Neural cell (in vitro differentiated cells): ENCODE results near the gene EIF4EBP2. TPM values are rescaled to one million over a fixed set of nuclear protein-coding genes. Genes with fewer than 3 reads are reported as not detected.

Experiments
- H2AFZ ChIP-seq: fragments of 200-600, 300-800 bp; sonication (generic), shearing (Covaris generic); 2 replicates; pipeline ENCODE4 v1.6.0; 2014; ENCODE audit warnings: low read depth, mild to moderate bottlenecking, antibody characterized with exemption, low read length, moderate library complexity
- H3F3A ChIP-seq: fragments of 200-600 bp; shearing (Covaris generic); 2 replicates; pipeline ENCODE4 v1.6.1; 2016; ENCODE audit warnings: mild to moderate bottlenecking, moderate library complexity, mixed read lengths, antibody characterized with exemption, low read length; ENCODE audit not compliant: insufficient read depth, poor library complexity, severe bottlenecking
- H3K27ac ChIP-seq: fragments of 200-600, 300-800 bp; sonication (generic), shearing (Covaris generic); 2 replicates; pipeline ENCODE4 v1.5.1; 2014; ENCODE audit warnings: mild to moderate bottlenecking, low read length, moderate library complexity
- H3K27me3 ChIP-seq: fragments of 300-800, 200-600 bp; sonication (generic), shearing (Covaris generic); 2 replicates; pipeline ENCODE4 v1.6.0; 2014; ENCODE audit warnings: mild to moderate bottlenecking, low read depth, low read length, moderate library complexity; ENCODE audit not compliant: insufficient read depth
- H3K36me3 ChIP-seq: fragments of 300-800, 200-600 bp; sonication (generic), shearing (Covaris generic); 2 replicates; pipeline ENCODE4 v1.5.1; 2014; ENCODE audit warnings: mild to moderate bottlenecking, antibody characterized with exemption, low read length, moderate library complexity; ENCODE audit not compliant: insufficient read depth
- H3K4me2 ChIP-seq: fragments of 300-800, 200-600 bp; sonication (generic), shearing (Covaris generic); 2 replicates; pipeline ENCODE4 v1.6.0; 2014; ENCODE audit warnings: mild to moderate bottlenecking, low read length
- H3K4me3 ChIP-seq: fragments of 300-800, 200-600 bp; sonication (generic), shearing (Covaris generic); 2 replicates; pipeline ENCODE4 v1.5.1; 2014; ENCODE audit warnings: mild to moderate bottlenecking, low read length, moderate library complexity
- H3K79me2 ChIP-seq: fragments of 200-600 bp; shearing (Covaris generic); replicated peaks from 2 replicates; pipeline ENCODE4 v1.6.0; 2014; ENCODE audit warnings: mild to moderate bottlenecking, low read length, moderate library complexity; ENCODE audit not compliant: insufficient read depth
- H3K9ac ChIP-seq: fragments of 300-800, 200-600 bp; sonication (generic), shearing (Covaris generic); 2 replicates; pipeline ENCODE4 v1.6.1; 2016; ENCODE audit warnings: mild to moderate bottlenecking, low read length, mixed read lengths
- H3K9me2 ChIP-seq: fragments of 200-600 bp; shearing (Covaris generic); 2 replicates; pipeline ENCODE4 v1.6.1; 2016; ENCODE audit warnings: mild to moderate bottlenecking, low read length, mixed read lengths; ENCODE audit not compliant: insufficient read depth
- H3K9me3 ChIP-seq: fragments of 200-600, 300-800 bp; sonication (generic), shearing (Covaris generic); 2 replicates; pipeline ENCODE4 v1.6.1; 2016; ENCODE audit warnings: mild to moderate bottlenecking, mixed run types, low read length, moderate library complexity, mixed read lengths
- H4K20me1 ChIP-seq: fragments of 200-600 bp; shearing (Covaris generic); 2 replicates; pipeline ENCODE4 v1.6.1; 2016; ENCODE audit warnings: mild to moderate bottlenecking, mixed run types; ENCODE audit not compliant: insufficient read depth
- CTCF ChIP-seq: fragments of 450-650 bp; IDR thresholded peaks from 2 replicates; pipeline ENCODE4 v1.5.1; 2014; ENCODE audit warnings: antibody characterized with exemption, mild to moderate bottlenecking, moderate library complexity; ENCODE audit not compliant: poor library complexity, severe bottlenecking
- EP300 ChIP-seq: fragments of 450-650 bp; conservative IDR thresholded peaks from 2 replicates; pipeline ENCODE4 v1.6.1; 2014; ENCODE audit warnings: antibody characterized with exemption, mild to moderate bottlenecking, moderate library complexity; ENCODE audit not compliant: poor library complexity, severe bottlenecking
- EZH2 ChIP-seq: fragments of 200-600, 300-800 bp; shearing (Covaris generic), sonication (generic); IDR thresholded peaks from 2 replicates; pipeline ENCODE4 v1.6.1; 2014; ENCODE audit warnings: antibody characterized with exemption, low read length, borderline replicate concordance, mild to moderate bottlenecking; ENCODE audit not compliant: insufficient read depth, poor library complexity, severe bottlenecking
- MXI1 ChIP-seq: fragments of 450-650 bp; conservative IDR thresholded peaks from 2 replicates; pipeline ENCODE4 v1.6.1; 2014; ENCODE audit warnings: antibody characterized with exemption, mild to moderate bottlenecking; ENCODE audit not compliant: poor library complexity, severe bottlenecking
- POLR2AphosphoS5 ChIP-seq: IDR thresholded peaks from 2 replicates; pipeline ENCODE4 v1.6.1; 2012
- RAD21 ChIP-seq: fragments of 450-650 bp; conservative IDR thresholded peaks from 2 replicates; pipeline ENCODE4 v1.6.1; 2014; ENCODE audit warnings: antibody characterized with exemption, mild to moderate bottlenecking, moderate library complexity
- REST ChIP-seq: IDR thresholded peaks from 2 replicates; pipeline ENCODE4 v1.6.1; 2012; ENCODE audit warnings: borderline replicate concordance
- SMC3 ChIP-seq: fragments of 450-650 bp; conservative IDR thresholded peaks from 2 replicates; pipeline ENCODE4 v1.6.1; 2014; ENCODE audit warnings: antibody characterized with exemption, mild to moderate bottlenecking, moderate library complexity; ENCODE audit not compliant: poor library complexity
- TAF1 ChIP-seq: IDR thresholded peaks from 2 replicates; pipeline ENCODE4 v1.6.1; 2012; ENCODE audit warnings: low read depth
- polyA plus RNA-seq: library from polyadenylated mRNA; depleted of rRNA; stranded (reverse); fragments of >200 nt; gene quantifications from 2 replicates; pipeline ENCODE4 v1.2.3, GENCODE V29; 2014

The EIF4EBP2 gene
- polyA plus RNA-seq, 1 donor from 2014 or later, result 51.7 TPM

- Histone ChIP-seq H3K4me3 (no peak overlapping the region), H3K9me3 (peaks cover 2% of the 10 kb centered on the region), H3K27ac (no peak overlapping the region), H3F3A (no peaks in the 10 kb centered on the region), H3K36me3 (no peaks in the 10 kb centered on the region), H3K4me2 (no peak overlapping the region), H4K20me1 (no peaks in the 10 kb centered on the region), H3K9ac (no peak overlapping the region), H3K27me3 (no peaks in the 10 kb centered on the region), H3K9me2 (no peaks in the 10 kb centered on the region), H3K79me2 (peaks cover 3% of the 10 kb centered on the region), H2AFZ (no peak overlapping the region)
- TF ChIP-seq REST (no peak), CTCF (no peak), RAD21 (no peak), TAF1 (no peak), POLR2AphosphoS5 (no peak), SMC3 (no peak), EP300 (no peak), MXI1 (no peak), EZH2 (no peak)
These were observed 27.2 kb upstream of the EIF4EBP2 start for GRCh38 chr10:70376436-70377378.

GRCh38 chr10:70378122-70378521 is 25.8 kb upstream of the EIF4EBP2 start:
- H3K27ac ChIP-seq, result no peak overlapping the region
- no peaks in the 10 kb centered on the region for H3K36me3 ChIP-seq
- H2AFZ ChIP-seq, result no peak overlapping the region
- H3K79me2 ChIP-seq, result peaks cover 3% of the 10 kb centered on the region
- no peaks in the 10 kb centered on the region for H3K27me3 ChIP-seq
- no peaks in the 10 kb centered on the region for H3F3A ChIP-seq
- no peak overlapping the region for H3K9ac ChIP-seq
- no peak overlapping the region for H3K4me3 ChIP-seq
- peaks cover 2% of the 10 kb centered on the region for H3K9me3 ChIP-seq
- TF ChIP-seq REST, result no peak
- TF ChIP-seq MXI1, result no peak
- no peak for TF ChIP-seq EZH2
- no peak for TF ChIP-seq EP300
- no peak for TF ChIP-seq RAD21
- TF ChIP-seq TAF1, result no peak
- TF ChIP-seq CTCF, result no peak
- TF ChIP-seq POLR2AphosphoS5, result no peak
- no peaks in the 10 kb centered on the region for H3K9me2 ChIP-seq
- H4K20me1 ChIP-seq, result no peaks in the 10 kb centered on the region
- H3K4me2 ChIP-seq, result no peak overlapping the region
